Erythroblast (primary cell): ENCODE measurements around the gene SPAG16.

Source experiments
- DNase-seq, 2 experiments: peaks; one replicate each; lab custom pipeline; 2025; lab: John Stamatoyannopoulos, UW
- GATA1 ChIP-seq: IDR thresholded peaks from 2 replicates; pipeline ENCODE4 v1.6.1; 2011; ENCODE audit warnings: low read depth, mild to moderate bottlenecking, control low read depth, low read length, moderate library complexity
- POLR2A ChIP-seq: IDR thresholded peaks from 2 replicates; pipeline ENCODE4 v1.6.1; 2011; ENCODE audit warnings: mild to moderate bottlenecking, low read length

SPAG16 gene

DNA sequence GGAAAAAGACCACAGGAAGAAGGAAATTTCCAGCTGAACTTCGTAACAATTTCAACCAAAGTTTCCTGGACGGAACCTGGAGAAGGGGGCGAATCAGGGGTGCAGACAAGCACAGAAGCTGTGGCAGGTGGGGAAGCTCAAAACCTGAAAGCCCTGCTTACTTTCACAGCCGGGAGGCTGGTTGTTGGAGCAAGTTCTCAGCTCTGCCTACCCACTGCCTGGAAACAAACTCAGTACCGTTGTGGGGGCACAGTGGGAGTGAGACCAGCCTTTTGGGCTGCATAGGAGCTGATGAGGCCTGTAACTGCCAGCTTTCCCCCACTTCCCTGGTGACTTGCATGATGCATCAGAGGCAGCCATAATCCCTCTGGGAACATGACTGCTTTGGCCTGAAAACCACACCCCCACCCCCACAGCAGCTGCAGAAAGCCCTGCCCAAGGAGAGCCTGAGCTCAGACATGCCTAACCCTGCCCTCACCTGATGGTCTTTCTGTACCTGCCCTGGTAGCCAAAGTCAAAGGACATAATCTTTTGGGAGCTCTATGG, 919.6 kb downstream of the SPAG16 start:
- no peak for DNase-seq
- TF ChIP-seq POLR2A, result no peak
- TF ChIP-seq GATA1, result no peak

DNA sequence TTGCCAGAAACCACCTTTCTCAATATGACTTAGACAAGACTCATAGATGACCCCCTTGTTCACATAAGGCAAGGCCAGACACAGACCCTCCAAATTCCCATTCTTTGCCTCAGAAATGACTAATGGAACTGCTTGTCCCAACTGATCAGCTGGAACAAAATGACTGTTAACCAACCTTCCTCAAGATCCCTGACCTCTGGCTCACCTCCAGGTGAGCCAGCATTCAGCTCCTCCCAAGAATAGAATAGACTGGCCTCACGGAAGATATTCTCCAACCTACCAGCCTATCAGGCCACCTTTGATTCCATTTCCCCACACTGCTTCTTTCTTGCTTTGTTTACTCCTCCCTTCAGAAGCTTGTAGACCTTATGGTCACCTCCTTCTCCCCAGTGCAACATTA, 930.8 kb downstream of the SPAG16 start:
- no peak for DNase-seq
- TF ChIP-seq GATA1, result no peak
- no peak for TF ChIP-seq POLR2A

DNA sequence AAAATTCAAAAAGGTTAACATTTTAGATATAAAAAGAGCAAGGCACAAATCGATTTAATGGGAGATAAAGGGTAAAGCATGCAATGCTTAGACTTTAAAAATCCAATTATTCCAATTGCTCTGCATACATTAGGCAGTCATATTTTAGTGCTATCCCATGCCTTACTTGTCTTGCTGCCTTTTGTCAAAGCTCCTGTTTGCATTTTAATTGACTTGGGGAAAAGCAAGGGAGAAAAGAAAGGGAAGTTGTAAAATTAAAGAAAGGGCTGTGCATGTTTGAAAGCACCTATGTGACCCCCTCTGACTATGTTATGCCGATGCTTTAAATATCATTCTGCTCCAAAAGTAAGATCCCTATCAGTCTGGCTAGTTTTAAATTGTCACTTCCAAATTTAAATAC, 932.9 kb downstream of the SPAG16 start:
- TF ChIP-seq POLR2A (no peak), GATA1 (no peak)
- no peak for DNase-seq

- DNase-seq, result no peak
- TF ChIP-seq POLR2A, result no peak
- no peak for TF ChIP-seq GATA1
Observed at GRCh38 chr2:214217599-214217998, 933.3 kb downstream of the SPAG16 start.

GRCh38 chr2:214220251-214220650, 936.0 kb downstream of the SPAG16 start:
- no peak for TF ChIP-seq POLR2A
- no peak for TF ChIP-seq GATA1
- no peak for DNase-seq

GRCh38 chr2:214226061-214226460, 941.8 kb downstream of the SPAG16 start:
- no peak for DNase-seq
- no peak for TF ChIP-seq GATA1
- TF ChIP-seq POLR2A, result no peak

DNA sequence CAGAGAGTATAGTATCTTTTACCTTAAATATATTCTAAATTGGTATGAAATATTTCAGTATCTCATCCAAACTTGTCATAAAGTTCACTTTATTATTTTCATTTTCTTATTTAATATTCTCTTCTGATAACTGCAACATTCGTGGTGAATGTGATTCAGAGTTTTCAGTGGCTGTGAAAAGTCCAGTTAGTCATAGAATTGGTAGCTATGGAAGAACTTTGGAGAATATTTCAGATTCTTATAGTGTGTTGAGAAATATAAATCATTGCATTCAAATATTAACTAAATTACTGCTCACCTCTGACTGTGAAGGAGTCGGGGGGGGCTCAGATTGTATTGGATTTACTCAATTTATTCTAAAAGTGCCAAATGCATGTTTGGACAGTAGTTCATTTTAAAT, 948.0 kb downstream of the SPAG16 start:
- DNase-seq, result no peak
- TF ChIP-seq GATA1 (no peak), POLR2A (no peak)

- no peak for DNase-seq
- TF ChIP-seq POLR2A, result no peak
- TF ChIP-seq GATA1, result no peak
Observed at GRCh38 chr2:214233164-214233563, 948.9 kb downstream of the SPAG16 start.

- no peak for TF ChIP-seq POLR2A
- DNase-seq, result no peak
Observed at GRCh38 chr2:214242797-214243196, 958.5 kb downstream of the SPAG16 start.

- no peak for DNase-seq
- TF ChIP-seq GATA1, result no peak
- no peak for TF ChIP-seq POLR2A
Observed at GRCh38 chr2:214244847-214245246, 960.6 kb downstream of the SPAG16 start.

DNA sequence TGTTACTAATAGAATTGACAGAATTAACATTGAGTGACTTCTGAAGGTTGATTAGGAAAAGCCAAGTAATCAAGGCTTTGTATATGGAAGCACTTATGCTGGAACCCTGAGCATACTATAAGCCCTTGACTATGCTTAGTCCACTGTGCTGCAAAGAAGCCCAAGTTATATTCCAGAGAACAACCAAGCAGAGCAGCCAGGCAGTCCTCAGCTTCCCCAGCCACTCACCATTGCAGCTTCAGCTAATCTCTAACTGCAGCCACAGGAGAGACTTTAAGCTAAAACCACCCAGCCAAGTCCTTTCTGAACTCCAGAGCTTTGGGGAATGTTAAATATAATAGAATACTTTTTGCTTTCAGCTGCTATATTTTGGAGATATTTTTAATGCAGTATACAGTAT, 962.2 kb downstream of the SPAG16 start:
- DNase-seq, result no peak
- TF ChIP-seq POLR2A (no peak), GATA1 (no peak)

DNA sequence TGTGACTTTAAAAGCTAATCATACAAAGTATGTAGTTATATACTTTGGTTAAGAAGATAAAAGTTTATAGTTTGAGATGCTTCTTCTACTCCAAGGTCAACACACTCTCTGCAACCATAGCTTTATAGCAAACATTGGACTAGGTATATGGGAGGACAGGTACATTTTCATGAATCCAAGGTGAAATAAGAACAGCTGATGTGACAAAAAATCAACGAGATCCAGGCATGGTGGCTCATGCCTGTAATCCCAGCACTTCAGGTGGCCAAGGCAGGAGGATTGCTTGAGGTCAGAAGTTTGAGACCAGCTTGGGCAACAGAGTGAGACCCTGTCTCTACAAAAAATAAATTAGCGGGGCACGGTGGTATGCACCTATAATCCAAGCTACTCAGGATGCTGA, 963.3 kb downstream of the SPAG16 start:
- TF ChIP-seq GATA1 (no peak), POLR2A (no peak)
- DNase-seq, result no peak

DNA sequence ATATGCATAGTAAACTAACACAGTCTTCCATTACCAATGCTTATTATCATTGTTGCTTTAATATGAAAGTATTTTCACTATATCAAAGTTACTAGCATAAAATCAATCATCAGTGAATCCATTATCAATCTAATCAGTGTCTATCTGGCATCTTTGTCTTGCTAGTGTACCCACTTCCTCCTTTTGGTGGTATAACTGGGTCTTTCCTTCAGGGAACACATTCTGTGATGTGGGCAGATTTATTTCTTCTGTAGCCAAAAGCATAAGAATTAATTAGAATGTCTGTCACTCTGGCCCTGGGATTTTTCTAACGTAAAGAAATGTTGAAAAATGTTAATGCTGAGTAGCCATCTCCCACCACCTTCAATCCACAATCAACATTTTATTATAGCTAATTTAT, 970.8 kb downstream of the SPAG16 start:
- TF ChIP-seq POLR2A, result no peak
- TF ChIP-seq GATA1, result no peak
- no peak for DNase-seq

- TF ChIP-seq GATA1 (no peak), POLR2A (no peak)
- no peak for DNase-seq
Observed at GRCh38 chr2:214261683-214262082, 977.4 kb downstream of the SPAG16 start.

DNA sequence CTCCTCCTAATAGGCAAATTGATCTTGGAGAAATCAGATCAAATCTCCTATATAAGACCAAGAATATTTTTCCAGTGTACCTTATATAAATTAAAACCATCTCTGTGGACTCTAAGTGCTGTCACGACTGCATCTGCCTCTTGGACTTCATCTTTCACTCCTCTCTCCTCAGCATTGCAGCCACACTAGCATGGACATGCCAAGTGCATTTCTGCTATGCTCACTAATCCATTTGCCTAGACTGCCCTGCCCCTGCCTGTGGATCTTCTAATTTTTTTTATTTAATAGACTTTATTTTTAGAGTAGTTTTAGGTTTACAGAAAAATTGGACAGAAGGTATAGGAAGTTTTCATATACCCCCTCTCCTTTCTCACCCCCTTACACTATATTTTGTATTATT, 979.9 kb downstream of the SPAG16 start:
- no peak for DNase-seq
- no peak for TF ChIP-seq POLR2A
- TF ChIP-seq GATA1, result no peak

DNA sequence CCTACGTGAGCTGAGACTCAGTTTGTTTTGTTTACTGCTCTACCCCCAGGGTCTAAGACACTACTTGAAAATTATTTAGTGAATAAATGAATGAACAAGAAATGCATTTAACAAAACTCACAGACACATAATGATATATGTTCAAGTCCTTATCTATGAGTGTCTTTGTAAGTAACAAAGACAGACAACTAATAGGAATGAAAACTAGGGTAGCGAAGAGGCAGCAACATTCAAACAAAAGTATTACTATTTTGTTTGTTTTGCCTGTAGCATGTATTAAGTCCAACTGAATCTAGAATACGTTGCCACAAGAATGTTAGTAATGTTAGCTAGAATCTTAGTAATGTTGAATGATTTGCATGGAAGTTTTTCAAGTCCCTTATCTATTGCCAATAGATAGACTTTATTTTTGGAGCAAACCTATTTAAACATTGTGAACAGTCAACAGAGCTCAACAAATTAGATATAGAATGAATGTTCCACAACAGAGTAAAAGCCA, 981.8 kb downstream of the SPAG16 start:
- DNase-seq, result no peak
- TF ChIP-seq POLR2A (no peak), GATA1 (no peak)
